Naive thymus-derived CD4-positive, alpha-beta T cell (primary cell): ENCODE measurements around the gene CREB5. TPM values are rescaled to one million over a fixed set of nuclear protein-coding genes. Genes with fewer than 3 reads are reported as not detected.

Source experiments
- ATAC-seq: fragments of 150-1000 bp; cut with Tn5 transposase; 2 replicates; pipeline ENCODE4 v1.10.0; 2021; ENCODE audit warnings: mild to moderate bottlenecking, moderate library complexity
- CTCF ChIA-PET: fragments of 350-600 bp; sonication (Branson Sonifier 250); formaldehyde crosslinking; loops from one replicate; lab custom pipeline; 2021; ENCODE audit warnings: antibody characterized with exemption; lab: Charles Lee
- POLR2A ChIA-PET: fragments of 350-600 bp; sonication (Branson Sonifier 250); formaldehyde crosslinking; loops from one replicate; lab custom pipeline; 2021; ENCODE audit warnings: antibody characterized with exemption, inconsistent platforms; lab: Charles Lee
- DNase-seq, 9 donors: peaks; one replicate each; pipeline versions ENCODE4 v3.0.0 to v3.0.0-alpha.2; 2020 to 2022; ENCODE audit warnings: mixed read lengths in 1 of 9
- H3K27ac ChIP-seq: one replicate; pipeline ENCODE4 v1.7.0; 2013; ENCODE audit warnings: mild to moderate bottlenecking, low read depth, low read length, moderate library complexity
- H3K27me3 ChIP-seq, 2 donors: one replicate each; pipeline ENCODE4 v1.7.0; 2013; ENCODE audit warnings: low read length in 2 of 2, mild to moderate bottlenecking in 2 of 2, moderate library complexity in 2 of 2; ENCODE audit not compliant: control insufficient read depth in 2 of 2, insufficient read depth in 2 of 2
- H3K36me3 ChIP-seq, 3 experiments: 1 replicate in 2 of 3; 2 replicates in 1 of 3; pipeline ENCODE4 v1.7.0; 2013; ENCODE audit warnings: low read length in 3 of 3, mild to moderate bottlenecking in 3 of 3, moderate library complexity in 1 of 3; ENCODE audit not compliant: insufficient read depth in 3 of 3, control insufficient read depth in 2 of 3
- H3K4me1 ChIP-seq, 2 donors: one replicate each; pipeline ENCODE4 v1.7.0; 2013; ENCODE audit warnings: low read length in 2 of 2, mild to moderate bottlenecking in 2 of 2, moderate library complexity in 1 of 2; ENCODE audit not compliant: control insufficient read depth in 2 of 2, insufficient read depth in 2 of 2
- H3K4me3 ChIP-seq: 2 replicates; pipeline ENCODE4 v1.7.0; 2013; ENCODE audit warnings: mild to moderate bottlenecking, low read length
- H3K9me3 ChIP-seq, 3 experiments: 1 replicate in 2 of 3; 2 replicates in 1 of 3; pipeline ENCODE4 v1.7.0; 2013; ENCODE audit warnings: low read length in 3 of 3; ENCODE audit not compliant: control insufficient read depth in 2 of 3
- H3K27ac Mint-ChIP-seq, 9 donors: one replicate each; pipeline ENCODE4 v1.8.0; 2020 to 2022; ENCODE audit warnings: mixed read lengths in 9 of 9, mild to moderate bottlenecking in 8 of 9, moderate library complexity in 5 of 9, inconsistent platforms in 2 of 9
- H3K27me3 Mint-ChIP-seq, 5 donors: one replicate each; pipeline ENCODE4 v1.8.0; 2021 to 2022; ENCODE audit warnings: mixed read lengths in 5 of 5, mild to moderate bottlenecking in 1 of 5
- H3K36me3 Mint-ChIP-seq, 5 donors: one replicate each; pipeline ENCODE4 v1.8.0; 2020 to 2022; ENCODE audit warnings: mixed read lengths in 5 of 5, mild to moderate bottlenecking in 3 of 5, inconsistent platforms in 1 of 5
- H3K4me1 Mint-ChIP-seq, 7 donors: one replicate each; pipeline ENCODE4 v1.8.0; 2020 to 2022; ENCODE audit warnings: mixed read lengths in 7 of 7, mild to moderate bottlenecking in 3 of 7, inconsistent platforms in 1 of 7
- H3K4me3 Mint-ChIP-seq, 10 donors: one replicate each; pipeline ENCODE4 v1.8.0; 2020 to 2022; ENCODE audit warnings: mild to moderate bottlenecking in 10 of 10, mixed read lengths in 10 of 10, moderate library complexity in 6 of 10, inconsistent platforms in 2 of 10
- H3K9me3 Mint-ChIP-seq, 11 donors: one replicate each; pipeline ENCODE4 v1.8.0; 2020 to 2022; ENCODE audit warnings: mixed read lengths in 11 of 11, mild to moderate bottlenecking in 4 of 11, inconsistent platforms in 1 of 11, moderate library complexity in 1 of 11
- intact Hi-C, 2 donors: fragments of 100-400 bp; cut with micrococcal nuclease; formaldehyde crosslinking; loops; one replicate each; pipeline ENCODE4 v1.15.1; 2023
- polyA plus RNA-seq, 2 donors: library from polyadenylated mRNA; unstranded; fragments of 300-500 nt; fragmentation: Illumina TruSeq; gene quantifications; one replicate each; pipeline ENCODE4 v1.2.3, GENCODE V29; 2021
- total RNA-seq, 6 experiments: library from RNA in 5 of 6; stranded (reverse) in 5 of 6; gene quantifications; 1 replicate in 5 of 6; 2 replicates in 1 of 6; pipeline ENCODE4 v1.2.3 and lab custom pipeline; 2021 to 2026

CREB5 gene
- total and polyA plus RNA-seq, 7 experiments from 2014 or later: 0.22 to 18.4 (median 3.6) TPM; not detected in 4

GRCh38 chr7:28474640-28475039 lies 62.3 kb downstream of the CREB5 start:
- Histone ChIP-seq H3K4me1 (no peaks in the 10 kb centered on the region), H3K36me3 (no peaks in the 10 kb centered on the region), H3K27ac (no peak overlapping the region), H3K27me3 (no peaks in the 10 kb centered on the region), H3K9me3 (no peaks in the 10 kb centered on the region), H3K4me3 (no peak overlapping the region)
- no peak overlapping the region for H3K27ac Mint-ChIP-seq
- no peak for ATAC-seq
- no peak for DNase-seq
- intact Hi-C loops: no loop called here
- H3K4me3 Mint-ChIP-seq: no peak overlapping the region
- H3K9me3 Mint-ChIP-seq: peaks cover 0 to 2% (median 0%) of the 10 kb centered on the region in 11 donors
- H3K36me3 Mint-ChIP-seq: no peaks in the 10 kb centered on the region
- ChIA-PET CTCF (no interaction called here), POLR2A (no interaction called here)
- peaks cover 9 to 45% (median 24%) of the 10 kb centered on the region in 5 donors for H3K27me3 Mint-ChIP-seq
- H3K4me1 Mint-ChIP-seq: peaks cover 0 to 3% (median 0%) of the 10 kb centered on the region in 7 donors

DNA sequence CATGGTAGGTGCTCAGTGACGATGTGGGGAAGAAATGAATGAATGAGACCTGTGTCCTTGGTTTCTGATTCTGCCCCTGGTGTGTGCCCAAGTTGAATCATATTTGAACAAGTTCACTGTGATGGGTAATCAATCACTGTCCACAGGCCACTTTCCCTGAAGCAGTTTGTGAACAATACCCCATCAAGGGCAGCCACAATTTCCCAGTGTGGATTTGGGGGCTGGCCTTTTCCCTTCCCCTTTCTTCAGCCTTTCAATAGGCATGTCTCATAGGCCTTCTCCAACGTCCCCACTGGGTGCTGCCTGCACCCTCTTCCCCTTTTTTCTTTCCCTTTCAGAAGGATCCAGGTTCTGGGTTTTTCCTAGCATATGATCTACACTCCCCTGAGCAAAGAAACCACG lies 64.7 kb downstream of the CREB5 start:
- H3K27me3 ChIP-seq: no peaks in the 10 kb centered on the region
- intact Hi-C loops: no loop called here
- H3K27ac Mint-ChIP-seq: no peak overlapping the region
- no peak overlapping the region for H3K27ac ChIP-seq
- no peak overlapping the region for H3K4me3 ChIP-seq
- no peaks in the 10 kb centered on the region for H3K4me1 ChIP-seq
- ChIA-PET POLR2A (no interaction called here), CTCF (no interaction called here)
- DNase-seq (no peak), ATAC-seq (no peak)
- H3K9me3 Mint-ChIP-seq: peaks cover 0 to 2% (median 0%) of the 10 kb centered on the region in 11 donors
- peaks cover 0 to 3% (median 0%) of the 10 kb centered on the region in 5 donors for H3K36me3 Mint-ChIP-seq
- H3K27me3 Mint-ChIP-seq: peaks cover 20 to 44% (median 36%) of the 10 kb centered on the region in 5 donors
- peaks cover 0 to 4% (median 0%) of the 10 kb centered on the region in 7 donors for H3K4me1 Mint-ChIP-seq
- H3K9me3 ChIP-seq: no peaks in the 10 kb centered on the region
- H3K36me3 ChIP-seq: no peaks in the 10 kb centered on the region
- no peak overlapping the region for H3K4me3 Mint-ChIP-seq

DNA sequence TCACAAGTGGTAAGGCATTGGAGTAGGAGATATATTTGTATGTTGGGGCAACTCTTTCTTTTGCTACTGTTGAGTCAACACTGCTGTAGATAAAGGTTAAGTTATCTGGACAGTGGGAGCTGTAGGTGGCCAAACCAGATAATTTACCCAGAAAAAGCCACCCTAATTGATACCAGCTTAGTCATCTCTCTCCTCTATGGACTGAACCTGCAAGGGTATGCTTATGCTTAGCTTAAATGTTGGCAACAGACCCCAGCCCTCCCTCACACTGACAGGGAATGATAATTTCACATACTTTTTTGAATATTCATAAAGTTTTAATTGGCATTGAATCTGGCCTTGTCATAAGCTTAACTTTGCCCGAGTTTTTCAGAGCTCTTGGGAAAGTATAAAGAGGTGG lies 66.3 kb downstream of the CREB5 start:
- DNase-seq: no peak
- no peaks in the 10 kb centered on the region for H3K9me3 Mint-ChIP-seq
- no peak overlapping the region for H3K27ac Mint-ChIP-seq
- intact Hi-C loops: no loop called here
- no peak overlapping the region for H3K4me3 Mint-ChIP-seq
- peaks cover 18 to 48% (median 35%) of the 10 kb centered on the region in 5 donors for H3K27me3 Mint-ChIP-seq
- CTCF ChIA-PET: no interaction called here
- Histone ChIP-seq H3K27ac (no peak overlapping the region), H3K36me3 (no peaks in the 10 kb centered on the region), H3K4me3 (no peak overlapping the region), H3K4me1 (no peaks in the 10 kb centered on the region), H3K27me3 (no peaks in the 10 kb centered on the region), H3K9me3 (no peaks in the 10 kb centered on the region)
- POLR2A ChIA-PET: no interaction called here
- H3K36me3 Mint-ChIP-seq: peaks cover 0 to 3% (median 0%) of the 10 kb centered on the region in 5 donors
- no peak for ATAC-seq
- peaks cover 0 to 4% (median 0%) of the 10 kb centered on the region in 7 donors for H3K4me1 Mint-ChIP-seq

- intact Hi-C loops: no loop called here
- no peaks in the 10 kb centered on the region for H3K27me3 ChIP-seq
- CTCF ChIA-PET: no interaction called here
- no peaks in the 10 kb centered on the region for H3K9me3 Mint-ChIP-seq
- no peak overlapping the region for H3K27ac Mint-ChIP-seq
- no peaks in the 10 kb centered on the region for H3K4me1 ChIP-seq
- DNase-seq (no peak), ATAC-seq (no peak)
- H3K36me3 ChIP-seq: no peaks in the 10 kb centered on the region
- POLR2A ChIA-PET: no interaction called here
- peaks cover 0 to 3% (median 0%) of the 10 kb centered on the region in 5 donors for H3K36me3 Mint-ChIP-seq
- no peak overlapping the region for H3K4me3 Mint-ChIP-seq
- H3K27me3 Mint-ChIP-seq: peaks cover 11 to 43% (median 26%) of the 10 kb centered on the region in 5 donors
- no peaks in the 10 kb centered on the region for H3K9me3 ChIP-seq
- no peak overlapping the region for H3K27ac ChIP-seq
- H3K4me3 ChIP-seq: no peak overlapping the region
- H3K4me1 Mint-ChIP-seq: peaks cover 0 to 4% (median 0%) of the 10 kb centered on the region in 7 donors
Measured at GRCh38 chr7:28479507-28479947, 67.2 kb downstream of the CREB5 start.

DNA sequence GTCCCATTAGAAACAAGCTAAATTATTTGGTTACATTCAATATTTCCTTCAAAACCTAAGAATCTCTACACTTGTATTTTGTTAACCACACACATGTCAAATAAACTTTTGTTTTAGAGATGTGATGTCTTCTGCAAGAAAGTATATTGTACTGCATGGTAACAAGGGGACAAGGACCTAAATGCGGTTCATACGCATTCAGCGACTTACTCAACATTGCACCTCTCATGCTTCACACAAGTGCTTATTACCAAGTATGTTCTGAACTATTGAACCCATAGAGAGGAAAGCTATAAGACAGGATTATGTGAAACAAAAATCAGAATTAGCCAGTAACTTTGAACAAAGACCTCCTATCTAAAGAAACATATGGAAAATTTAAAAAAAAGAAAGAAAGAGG lies 68.3 kb downstream of the CREB5 start:
- Mint-ChIP-seq H3K9me3 (no peaks in the 10 kb centered on the region), H3K4me3 (no peak overlapping the region), H3K27ac (no peak overlapping the region), H3K27me3 (peaks cover 11 to 48% (median 19%) of the 10 kb centered on the region in 5 donors), H3K4me1 (peaks cover 0 to 4% (median 0%) of the 10 kb centered on the region in 7 donors), H3K36me3 (peaks cover 0 to 3% (median 0%) of the 10 kb centered on the region in 5 donors)
- no peak for DNase-seq
- POLR2A ChIA-PET: no interaction called here
- no peaks in the 10 kb centered on the region for H3K36me3 ChIP-seq
- no peaks in the 10 kb centered on the region for H3K4me1 ChIP-seq
- intact Hi-C loops: no loop called here
- no peak overlapping the region for H3K27ac ChIP-seq
- no peak for ATAC-seq
- CTCF ChIA-PET: no interaction called here
- no peaks in the 10 kb centered on the region for H3K9me3 ChIP-seq
- H3K27me3 ChIP-seq: no peaks in the 10 kb centered on the region
- H3K4me3 ChIP-seq: no peak overlapping the region

DNA sequence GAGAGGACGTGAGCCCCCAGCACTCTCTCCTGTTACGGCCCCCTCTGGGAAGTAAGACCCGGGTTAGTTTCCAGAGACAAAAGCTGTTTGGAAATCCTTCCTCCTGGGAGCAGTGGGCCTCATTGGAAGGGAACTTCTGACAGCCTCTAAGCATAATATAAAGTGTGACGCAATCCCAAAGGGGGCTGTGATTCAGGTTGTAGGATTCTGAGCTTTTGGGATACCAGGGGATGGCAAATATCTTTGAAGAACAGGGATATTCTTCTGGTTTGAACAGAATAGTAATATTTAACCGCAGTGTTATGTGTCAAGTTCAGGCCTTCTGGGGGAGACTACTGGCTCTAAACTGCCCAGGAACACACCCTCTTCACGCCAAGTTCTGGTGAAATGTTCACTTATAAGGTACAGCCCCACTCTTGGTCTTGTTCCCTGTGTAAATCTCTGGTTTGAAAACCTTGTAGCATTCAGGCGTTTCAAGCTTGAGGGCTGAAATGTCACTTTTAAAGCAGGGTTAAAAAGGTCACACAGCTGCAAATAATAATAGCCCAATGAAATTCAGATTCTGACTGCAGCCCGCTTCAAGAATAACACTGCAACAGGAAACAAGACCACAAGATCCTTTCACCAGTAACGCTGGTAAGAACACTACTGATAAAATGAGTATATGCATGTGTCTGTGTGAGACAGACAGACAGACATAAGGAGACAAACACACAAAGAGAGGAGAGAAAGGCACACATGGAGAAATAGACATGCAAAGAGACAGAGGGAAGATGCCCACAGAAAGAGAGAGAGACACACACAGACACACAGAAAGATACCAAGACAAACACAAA lies 69.0 kb downstream of the CREB5 start:
- ChIA-PET POLR2A (no interaction called here), CTCF (no interaction called here)
- no peak overlapping the region for H3K27ac ChIP-seq
- DNase-seq (no peak), ATAC-seq (no peak)
- no peak overlapping the region for H3K4me3 ChIP-seq
- peaks cover 11 to 43% (median 17%) of the 10 kb centered on the region in 5 donors for H3K27me3 Mint-ChIP-seq
- no peaks in the 10 kb centered on the region for H3K9me3 ChIP-seq
- H3K36me3 Mint-ChIP-seq: peaks cover 0 to 3% (median 0%) of the 10 kb centered on the region in 5 donors
- no peaks in the 10 kb centered on the region for H3K4me1 ChIP-seq
- peaks cover 0 to 4% (median 0%) of the 10 kb centered on the region in 7 donors for H3K4me1 Mint-ChIP-seq
- H3K4me3 Mint-ChIP-seq: no peak overlapping the region
- H3K27me3 ChIP-seq: no peaks in the 10 kb centered on the region
- H3K27ac Mint-ChIP-seq: no peak overlapping the region
- intact Hi-C loops: no loop called here
- no peaks in the 10 kb centered on the region for H3K9me3 Mint-ChIP-seq
- no peaks in the 10 kb centered on the region for H3K36me3 ChIP-seq
